GM21367 (cell line): ENCODE measurements around the gene STAC2.
A peak's percentile ranks its signal among the peaks of the same experiment; 100 is the strongest.

ENCODE experiments used
- ATAC-seq: cut with Tn5 transposase; IDR thresholded peaks from one replicate; pipeline ENCODE4 v1.9.1; 2021; ENCODE audit not compliant: unreplicated experiment

STAC2 gene

DNA sequence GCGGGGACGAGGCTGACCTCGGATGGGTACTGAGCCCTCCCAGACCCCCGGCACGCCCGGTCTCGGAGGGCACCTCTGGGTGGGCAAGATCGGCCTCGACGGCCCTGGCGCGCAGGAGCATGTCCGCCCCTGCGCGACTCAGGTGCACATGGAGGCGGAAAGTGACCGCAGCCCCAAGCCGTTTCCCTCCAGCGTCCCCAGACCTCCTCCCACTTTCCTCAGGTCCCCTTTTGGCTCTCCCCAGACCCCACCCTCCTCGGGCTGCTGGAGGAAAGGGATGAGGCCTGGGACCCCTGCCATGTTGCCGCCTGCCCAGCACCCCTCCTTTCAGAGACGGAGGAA, 15.7 kb downstream of the STAC2 start:
- ATAC-seq, result no peak

DNA sequence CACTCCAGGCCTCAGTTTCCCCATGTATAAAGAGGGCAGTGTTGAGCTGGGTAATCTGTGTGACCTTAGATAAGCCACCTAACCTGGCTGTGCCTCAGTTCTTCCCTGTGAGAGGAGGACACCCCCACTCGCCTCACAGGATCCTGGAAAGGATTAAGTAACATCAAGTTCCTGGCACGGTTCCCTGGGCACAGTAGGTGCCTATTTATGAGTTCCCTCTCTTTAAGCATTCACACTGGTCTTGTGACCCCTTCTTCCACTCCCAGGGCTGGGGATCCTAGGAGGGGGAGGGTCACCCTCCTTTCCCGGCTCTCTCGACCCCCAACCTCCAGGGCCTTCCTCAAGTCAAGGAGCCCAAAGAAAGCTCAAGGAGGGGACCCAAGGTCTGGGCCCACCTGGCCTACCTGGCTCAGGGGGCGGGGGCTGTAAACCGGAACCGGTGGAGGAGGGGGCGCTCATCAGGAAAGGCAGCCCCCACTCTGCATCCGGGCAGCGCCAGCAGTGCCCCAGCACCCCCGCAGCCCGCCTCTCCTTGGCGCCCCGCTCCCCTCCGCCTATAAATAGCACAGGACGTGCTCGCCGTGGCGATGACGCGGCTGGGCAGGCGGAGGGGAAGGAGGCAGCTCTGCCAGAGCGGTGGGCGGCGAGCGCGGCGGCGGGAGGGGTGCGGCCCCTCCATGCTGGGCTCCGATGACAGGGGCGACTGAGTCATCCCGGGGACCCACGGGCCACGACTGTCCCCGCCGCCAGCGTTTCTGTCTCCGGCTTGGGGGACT, 16.2 kb downstream of the STAC2 start:
- no peak for ATAC-seq

DNA sequence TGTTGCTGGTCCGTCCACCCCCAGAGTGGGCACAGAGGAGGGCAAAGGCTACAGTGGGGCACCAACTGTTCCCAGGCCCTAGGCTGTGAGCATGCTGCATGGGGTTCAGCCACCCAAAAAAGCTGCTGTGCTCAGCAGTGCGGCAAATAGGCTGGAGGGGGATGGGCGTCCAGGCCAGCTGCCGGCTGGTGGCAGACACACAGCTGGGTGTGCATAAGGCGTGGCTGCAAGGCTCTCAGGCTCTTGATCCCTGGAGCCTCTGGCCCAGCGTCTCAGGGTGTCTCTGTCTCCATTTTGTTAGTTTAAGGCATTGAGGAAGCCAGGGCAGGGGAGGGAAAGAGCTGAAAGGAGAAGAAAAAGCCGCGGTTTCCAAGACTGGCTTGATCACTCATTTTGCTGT, 16.9 kb downstream of the STAC2 start:
- ATAC-seq, result no peak

DNA sequence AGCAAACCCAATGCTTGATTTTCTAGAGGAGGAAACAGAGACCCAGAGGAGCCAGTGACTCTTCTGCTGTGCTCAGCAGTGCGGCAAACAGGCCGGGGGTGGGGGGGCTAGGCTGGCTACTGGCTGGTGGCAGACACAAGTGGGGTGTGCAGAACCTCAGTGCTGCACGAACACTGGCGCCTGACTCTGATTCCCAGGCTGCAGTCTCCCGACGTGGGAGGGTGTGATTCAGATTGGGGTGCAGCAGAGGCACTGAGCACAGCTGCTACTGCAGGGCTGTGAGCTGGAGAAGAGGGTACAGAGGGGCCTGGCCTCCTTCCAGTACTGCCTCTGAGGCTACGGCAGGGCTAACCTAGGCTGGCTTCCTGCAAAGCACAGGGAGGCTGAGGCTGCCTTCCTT, 17.6 kb downstream of the STAC2 start:
- no peak for ATAC-seq

DNA sequence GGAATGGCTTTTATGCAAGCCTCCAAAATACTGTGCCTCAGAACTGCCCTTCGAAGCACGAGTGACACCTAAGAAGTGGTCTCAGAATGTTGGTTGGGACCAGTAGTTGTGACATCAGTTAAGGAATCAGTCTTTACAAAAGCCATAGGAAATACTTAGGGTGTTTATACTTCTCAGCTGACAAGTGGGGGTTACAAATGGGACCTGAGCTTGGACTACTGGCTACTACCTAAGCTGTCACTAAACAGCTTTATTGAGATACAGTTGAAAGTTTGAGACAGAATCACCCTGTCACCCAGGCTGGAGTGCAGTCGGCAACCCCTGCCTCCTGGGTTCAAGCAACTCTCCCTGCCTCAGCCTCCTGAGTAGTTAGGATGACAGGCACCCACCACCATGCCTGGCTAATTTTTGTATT, 20.6 kb downstream of the STAC2 start:
- ATAC-seq, result no peak

DNA sequence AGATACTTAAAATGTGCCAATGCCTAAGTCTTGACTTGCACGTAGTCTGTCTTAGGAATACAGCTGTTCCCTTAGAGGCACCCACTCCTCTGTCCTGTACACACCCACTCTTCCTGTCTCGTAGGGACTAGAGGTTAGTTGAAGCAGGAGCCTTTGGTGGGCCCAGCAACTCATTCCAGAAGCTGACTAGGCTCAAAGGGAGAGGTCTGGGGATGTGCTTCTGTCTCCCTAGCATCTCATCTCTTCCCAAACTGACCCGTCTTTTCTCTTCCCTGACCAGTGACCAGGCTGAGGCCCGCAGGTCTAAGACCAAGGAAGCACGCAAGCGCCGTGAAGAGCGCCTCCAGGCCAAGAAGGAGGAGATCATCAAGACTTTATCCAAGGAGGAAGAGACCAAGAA, 21.5 kb downstream of the STAC2 start:
- ATAC-seq, result no peak

DNA sequence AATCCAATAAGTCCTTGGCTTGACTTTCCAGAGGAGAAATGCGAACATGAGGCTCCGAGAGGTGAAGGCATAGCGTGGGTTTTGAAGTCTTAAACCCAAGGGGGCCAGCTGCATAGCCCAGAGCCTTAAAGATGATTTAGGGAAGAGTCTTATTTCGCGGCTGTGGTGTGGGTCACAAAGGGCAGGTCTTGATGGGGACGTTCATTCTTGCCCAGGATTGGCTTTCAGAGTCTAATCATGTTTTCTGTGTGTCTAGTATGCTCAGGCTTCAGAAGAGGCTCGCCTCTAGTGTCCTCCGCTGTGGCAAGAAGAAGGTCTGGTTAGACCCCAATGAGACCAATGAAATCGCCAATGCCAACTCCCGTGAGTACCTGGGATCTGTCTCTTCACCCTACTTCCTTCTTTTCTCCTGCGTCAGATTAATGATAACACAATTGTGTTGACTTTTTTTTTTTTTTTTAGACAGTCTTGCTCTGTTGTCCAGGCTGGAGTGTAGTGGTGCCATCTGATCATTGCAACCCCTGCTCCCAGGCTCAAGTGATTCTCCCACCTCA, 24.7 kb downstream of the STAC2 start:
- ATAC-seq, result no peak

DNA sequence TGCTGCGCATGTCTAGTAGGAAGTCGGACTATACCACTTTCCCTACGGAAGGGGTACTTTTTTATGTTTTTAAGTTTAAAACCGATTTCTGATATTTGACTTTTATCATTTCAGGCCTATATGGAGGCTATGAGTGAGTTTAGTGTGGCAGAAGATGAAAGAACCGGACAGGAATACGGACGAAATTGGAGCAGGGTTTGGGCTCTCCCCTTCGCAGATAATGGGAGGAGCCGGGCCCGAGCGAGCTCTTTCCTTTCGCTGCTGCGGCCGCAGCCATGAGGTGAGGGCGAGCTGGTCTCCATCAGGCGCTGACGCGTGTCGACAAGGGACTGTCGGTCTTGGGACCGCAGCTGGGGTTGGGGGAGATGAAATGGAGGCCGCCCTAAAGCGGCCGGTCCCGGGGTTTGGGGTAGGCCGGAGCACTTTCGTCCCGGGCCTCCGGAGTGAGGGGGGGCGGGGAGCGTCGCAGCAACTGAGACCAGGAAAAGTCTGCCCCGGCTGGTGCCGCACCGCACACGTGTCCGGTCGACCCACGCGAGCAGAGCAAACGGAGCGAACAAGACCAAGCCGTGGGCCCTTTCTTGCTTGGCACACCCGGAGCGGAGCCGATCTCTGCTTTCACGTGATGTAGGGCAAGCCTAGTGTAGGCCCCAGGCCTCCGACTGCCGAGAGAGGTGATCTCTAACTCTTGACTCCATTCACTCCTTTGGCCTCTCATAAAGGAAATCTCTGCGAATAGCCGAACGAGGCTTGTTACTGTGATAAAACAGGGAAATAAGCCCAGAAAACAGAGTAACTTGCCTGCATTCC, 25.5 kb downstream of the STAC2 start, which contains the start of gene RPL19:
Gene RPL19, plus strand, starts transcription at position 214 of the 810 bp plus-strand sequence. Its CDS starts 62 bp downstream, at position 276.
- peak; percentile 45 for ATAC-seq

DNA sequence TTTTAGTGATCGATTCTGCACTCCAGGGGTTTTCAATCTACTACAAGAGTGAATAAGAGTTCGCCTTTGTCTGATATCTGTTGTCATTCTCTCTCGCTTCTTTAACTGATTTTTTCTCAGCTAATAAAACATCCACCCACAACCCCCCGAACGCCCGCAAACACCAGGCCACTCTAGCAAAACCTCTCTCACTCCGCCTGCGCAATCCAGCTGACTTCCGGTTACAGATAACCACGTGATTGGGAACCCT, 26.0 kb downstream of the STAC2 start:
- peak; percentile 44 for ATAC-seq

DNA sequence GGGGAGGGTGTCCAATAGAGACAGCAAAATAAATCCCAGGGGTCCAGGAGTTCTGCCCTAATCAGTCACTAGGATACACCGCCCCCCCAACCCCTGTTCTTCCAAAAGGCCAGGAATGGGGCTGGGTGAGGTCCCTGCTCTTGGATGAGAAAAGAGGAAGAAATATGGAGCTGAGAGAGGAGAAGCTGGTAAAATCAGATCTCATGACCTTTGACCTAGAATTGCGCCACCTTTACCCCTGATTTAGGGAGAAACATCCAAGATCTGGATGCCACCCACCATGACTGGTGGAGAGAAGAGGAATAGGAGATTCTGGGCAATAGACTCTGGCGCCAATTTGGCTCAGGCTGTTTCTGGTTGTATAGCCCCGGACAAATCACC, 27.6 kb downstream of the STAC2 start:
- no peak for ATAC-seq

DNA sequence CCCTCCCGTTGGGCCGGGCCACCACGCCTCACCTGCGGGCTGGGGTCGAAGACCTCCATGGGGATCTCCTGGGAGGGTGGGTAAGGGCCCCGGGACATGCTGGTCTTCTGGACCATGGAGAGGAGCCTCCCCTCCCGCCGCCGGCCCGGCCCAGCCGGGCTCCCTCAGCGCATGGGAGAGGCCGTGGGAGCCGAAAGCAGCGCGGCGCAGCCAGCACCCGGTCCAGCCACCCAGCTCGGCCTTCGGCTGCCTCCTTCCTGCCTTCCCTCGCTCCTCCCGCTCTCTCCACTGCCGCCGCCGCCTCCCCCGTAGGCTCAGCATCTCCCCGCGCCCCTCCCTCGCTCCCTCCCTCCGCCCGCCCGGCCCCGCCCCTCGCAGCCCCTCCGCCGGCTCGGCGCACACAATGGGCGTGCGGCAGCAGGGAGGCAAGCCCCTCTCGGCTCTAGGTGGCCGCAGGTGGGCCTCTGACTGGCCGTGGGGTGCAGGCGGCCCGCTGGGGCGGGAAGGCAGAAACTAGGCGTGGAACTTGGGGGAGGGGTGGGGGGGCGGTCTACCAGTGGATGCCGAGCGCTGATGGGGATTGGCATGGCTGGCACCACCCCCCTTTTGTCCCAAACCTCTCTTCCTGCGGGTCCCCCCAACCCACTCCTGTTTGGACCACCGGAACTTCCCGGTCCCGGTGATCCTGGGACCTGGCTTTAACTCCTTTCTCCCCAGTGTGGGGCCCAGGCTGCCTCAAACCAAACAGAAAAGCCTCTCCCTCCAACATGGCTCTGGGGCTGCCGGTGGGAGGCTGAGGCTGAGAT, 28.2 kb downstream of the STAC2 start, which contains the start of gene CACNB1:
Gene CACNB1, minus strand, starts transcription at position 290 of the 806 bp plus-strand sequence. Its CDS starts 174 bp downstream, at position 116.
- ATAC-seq, result no peak

DNA sequence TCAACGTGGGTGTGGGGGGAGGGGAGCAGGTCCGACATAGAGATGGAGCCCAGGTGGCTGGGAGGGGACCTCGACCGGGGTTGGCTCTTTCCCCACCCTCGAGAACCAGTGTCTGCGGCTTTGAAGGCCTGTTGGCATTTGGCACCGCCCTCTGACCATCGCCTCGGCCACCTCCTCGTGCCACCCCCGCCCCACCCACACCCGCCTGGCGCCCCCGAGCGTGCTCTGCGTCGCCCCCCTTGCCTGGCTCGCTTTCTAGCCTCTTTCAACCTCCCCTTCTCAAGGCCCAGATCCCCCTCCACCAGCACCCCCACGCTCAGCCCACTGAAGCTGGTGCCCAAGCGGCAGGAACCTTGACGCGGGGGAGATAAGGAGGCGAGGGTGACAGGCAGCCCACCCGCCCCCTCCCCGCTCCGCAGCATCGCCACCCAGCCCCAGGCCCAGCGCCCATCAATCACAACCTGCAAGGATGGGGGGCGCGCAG, 28.9 kb downstream of the STAC2 start:
- no peak for ATAC-seq

DNA sequence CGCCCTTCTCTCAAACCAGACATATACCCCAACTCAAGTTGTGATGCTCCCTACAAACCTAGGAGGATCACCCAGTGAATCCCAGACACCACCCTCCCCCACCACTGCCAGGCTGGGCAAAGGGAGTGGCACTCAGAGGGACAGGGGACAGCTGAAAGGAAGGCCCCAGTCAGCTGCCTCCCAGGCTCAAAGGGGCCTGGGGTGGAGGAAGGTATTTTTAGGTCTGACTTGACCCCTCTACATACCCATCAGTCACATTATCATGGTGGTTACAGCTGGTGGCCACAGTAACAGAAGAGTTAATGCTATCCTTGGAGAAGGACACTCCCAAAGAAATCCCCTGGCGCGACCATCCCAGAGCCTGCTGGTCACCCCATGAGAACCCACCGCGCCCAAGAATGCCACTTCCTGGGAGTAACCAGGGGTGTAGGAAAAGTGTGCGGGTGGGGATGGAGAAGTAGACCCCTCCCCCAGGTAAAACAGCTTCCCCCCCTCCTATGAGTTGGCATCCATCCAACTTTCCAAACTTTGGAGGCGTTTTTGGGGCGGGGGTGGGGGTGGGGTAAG, 29.4 kb downstream of the STAC2 start:
- no peak for ATAC-seq

DNA sequence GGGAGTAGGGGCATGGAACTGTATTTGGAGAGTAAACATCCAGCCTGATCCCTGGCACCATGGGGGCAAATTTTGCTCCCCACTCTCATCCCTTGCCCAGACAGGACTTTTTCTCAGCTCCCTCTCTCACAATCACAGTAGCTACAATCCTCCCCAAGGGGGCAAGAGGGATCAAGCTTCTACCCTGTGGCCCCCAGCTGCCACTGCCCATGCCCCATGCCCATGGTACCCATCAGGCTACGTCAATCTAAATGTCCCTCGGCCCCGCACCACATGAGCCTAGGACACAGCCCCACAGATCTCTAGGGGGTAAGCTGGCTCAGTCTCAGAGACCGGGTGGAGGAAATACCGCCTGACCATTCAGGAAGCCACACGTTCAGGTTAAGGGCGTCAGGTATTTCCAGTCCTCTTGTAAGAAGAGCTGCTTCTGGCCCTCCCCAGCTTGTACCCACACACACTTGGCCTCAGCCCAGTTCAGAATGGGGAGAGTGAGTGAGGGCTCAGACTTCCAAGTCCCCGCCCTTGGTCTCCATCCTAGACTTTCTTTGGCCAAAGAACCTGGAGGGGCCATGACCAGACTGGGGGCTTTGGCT, 30.1 kb downstream of the STAC2 start:
- no peak for ATAC-seq

DNA sequence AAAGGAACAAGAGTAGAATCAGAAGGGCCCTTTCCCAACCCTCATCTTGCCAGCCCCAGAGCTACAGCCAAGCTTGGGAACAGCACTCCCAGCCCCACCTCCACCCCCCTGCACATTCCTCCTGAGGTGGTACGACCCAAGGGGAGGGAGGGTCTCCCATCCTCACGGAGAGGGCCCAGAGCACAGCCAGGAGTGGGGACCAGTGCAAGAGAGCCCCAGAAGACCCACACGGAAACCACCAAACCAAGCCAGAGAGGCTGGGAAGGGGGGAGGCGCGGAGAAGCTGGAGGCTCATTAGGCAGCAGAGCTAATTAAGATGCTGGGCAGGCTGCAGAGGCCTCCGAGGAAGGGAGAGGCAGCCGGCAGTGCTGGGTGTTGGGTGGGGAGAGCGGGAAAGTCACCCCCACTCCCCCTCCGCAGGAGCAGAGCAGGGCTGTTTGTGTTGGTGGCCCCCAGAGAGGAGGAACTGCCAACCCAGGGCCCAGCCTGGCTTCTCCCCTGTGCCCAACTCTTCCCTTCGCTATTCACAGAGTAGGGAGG, 30.7 kb downstream of the STAC2 start:
- ATAC-seq, result no peak

DNA sequence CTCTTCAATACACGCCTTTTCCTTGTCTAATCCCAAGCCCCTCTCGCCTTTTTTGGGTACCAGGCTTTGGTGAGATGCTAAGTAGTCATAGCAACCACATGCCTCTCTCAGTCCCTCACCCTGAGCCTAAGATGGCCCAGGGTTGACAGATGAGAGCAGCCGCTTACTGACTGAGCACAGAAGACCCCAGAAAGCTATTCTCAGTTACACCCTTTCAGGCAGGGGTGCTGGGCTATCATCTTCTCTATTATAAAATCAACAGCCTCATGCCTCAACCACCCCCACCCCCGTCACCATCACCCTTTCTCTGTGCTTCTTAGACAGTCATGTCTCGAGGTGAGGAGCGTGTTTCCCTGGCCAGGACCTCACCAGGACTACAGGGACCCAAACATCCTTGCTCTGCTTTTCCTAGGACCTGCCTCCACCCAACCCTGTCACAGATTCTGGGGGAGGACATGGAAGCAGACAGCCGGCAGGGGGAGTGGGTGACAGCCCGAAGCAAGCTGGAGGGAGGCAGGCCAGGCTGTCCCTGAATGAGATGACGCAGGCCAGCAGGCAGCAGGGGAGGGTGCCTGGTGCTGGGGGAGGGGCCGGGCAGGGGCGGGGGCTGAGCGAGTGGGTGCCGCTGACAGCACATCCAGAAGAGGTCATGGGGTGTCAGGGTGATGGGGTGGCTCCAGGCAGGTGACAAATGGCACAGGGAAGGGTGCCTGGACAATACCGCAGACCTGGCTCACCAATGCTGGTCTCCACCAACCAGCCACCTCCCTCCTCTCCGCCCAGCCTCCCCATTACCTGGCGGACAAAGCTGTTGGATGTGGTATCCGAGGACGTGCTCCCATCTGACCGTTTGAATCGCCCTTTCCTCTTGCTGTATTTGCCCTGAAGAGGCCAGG, 31.4 kb downstream of the STAC2 start:
- ATAC-seq, result no peak

DNA sequence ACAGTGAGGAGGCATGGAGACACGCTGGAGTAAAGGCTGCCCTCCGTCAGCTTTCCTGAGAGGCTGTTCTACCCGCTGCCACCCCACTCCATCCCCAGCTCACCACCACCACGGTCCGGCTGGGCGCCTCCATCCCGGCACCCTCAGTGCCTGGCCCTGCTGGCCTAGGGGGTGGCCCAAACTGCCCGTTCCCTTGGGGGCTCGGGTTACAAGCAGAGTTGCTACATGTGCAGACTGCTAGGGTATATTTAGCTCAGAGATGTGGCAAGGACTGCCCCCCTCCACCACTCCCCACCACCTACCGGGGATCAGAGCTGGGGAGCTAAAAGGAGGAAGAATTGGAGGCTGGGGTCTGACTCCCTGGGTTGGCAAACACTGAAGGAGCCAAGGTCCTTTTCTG, 32.4 kb downstream of the STAC2 start:
- ATAC-seq, result no peak

DNA sequence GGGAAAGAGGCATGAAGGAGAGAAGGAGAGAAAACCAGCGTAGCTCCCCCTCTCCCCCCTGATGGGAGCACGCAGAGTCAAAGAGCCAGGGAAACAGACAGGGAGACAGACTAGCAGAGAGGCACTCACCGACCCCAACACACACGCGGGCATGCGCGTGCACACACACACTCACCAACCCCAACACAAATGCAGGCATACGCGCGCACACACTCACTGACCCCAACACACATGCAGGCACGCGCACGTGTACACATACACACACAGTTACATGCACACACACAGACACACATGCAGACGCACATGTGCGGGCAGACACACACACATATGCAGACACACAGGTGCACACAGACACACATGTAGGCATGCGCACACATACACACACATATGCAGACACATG, 32.8 kb downstream of the STAC2 start:
- no peak for ATAC-seq

DNA sequence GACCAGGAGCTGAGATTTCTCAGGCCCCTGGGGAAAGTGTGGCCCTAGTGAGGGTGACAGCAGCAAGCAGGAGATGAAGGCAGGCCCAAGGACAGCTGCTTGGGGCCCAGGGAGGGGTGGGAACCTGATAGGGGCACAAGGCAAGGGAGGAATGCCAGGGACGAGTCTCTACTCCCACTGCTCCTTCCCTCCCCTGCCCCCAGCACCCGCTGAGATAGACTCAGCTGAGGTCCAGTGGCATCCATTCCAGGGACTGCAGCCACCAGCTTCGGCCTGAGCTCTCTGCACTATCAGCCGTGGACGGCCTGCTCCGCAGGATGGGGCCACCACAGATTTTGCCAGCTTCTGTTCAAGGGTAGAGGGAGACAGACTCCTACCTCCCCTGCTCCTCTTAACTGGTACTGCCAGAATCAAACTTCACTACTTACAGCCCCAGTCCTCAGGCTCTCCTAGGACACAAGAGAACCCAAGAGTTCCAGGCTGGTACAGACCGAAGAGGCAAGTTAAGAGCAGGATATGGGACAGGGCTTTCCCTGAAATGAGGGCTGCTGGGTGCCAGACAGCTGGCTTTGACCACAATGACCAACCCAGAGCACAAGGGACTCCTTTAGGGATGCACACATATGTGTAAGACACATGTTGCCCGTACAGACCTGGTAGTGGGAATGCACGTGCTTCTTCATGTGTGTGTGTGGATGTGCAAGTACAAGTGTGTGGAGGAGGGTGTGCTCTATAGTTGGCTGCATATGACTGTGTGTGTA, 33.8 kb downstream of the STAC2 start:
- ATAC-seq, result no peak
